ENCODE data around the gene ADGB. TPM values are rescaled to one million over a fixed set of nuclear protein-coding genes. Genes with fewer than 3 reads are reported as not detected.

ADGB gene
- total RNA-seq, 1 donor from 2014 or later: not detected

- Mint-ChIP-seq H3K36me3 (ENCODE audit: low read depth, unreplicated experiment) (no peaks in the 10 kb centered on the region), H3K27ac (ENCODE audit: unreplicated experiment) (no peak overlapping the region), H3K27me3 (ENCODE audit: low read depth, unreplicated experiment) (no peaks in the 10 kb centered on the region), H3K4me1 (ENCODE audit: low read depth, unreplicated experiment) (no peaks in the 10 kb centered on the region), H3K4me3 (ENCODE audit: unreplicated experiment) (no peak overlapping the region), H3K9me3 (ENCODE audit: unreplicated experiment) (no peaks in the 10 kb centered on the region)
- Histone ChIP-seq H3K4me1 (ENCODE audit: insufficient read depth, low read length) (no peaks in the 10 kb centered on the region), H3K27ac (ENCODE audit: low read depth, low read length) (no peak overlapping the region), H3K9me3 (ENCODE audit: insufficient read depth, low read depth, low read length) (no peaks in the 10 kb centered on the region), H3K9ac (ENCODE audit: low read length) (no peak overlapping the region), H3K4me2 (ENCODE audit: low read length) (no peak overlapping the region), H3K36me3 (ENCODE audit: insufficient read depth, low read length) (no peaks in the 10 kb centered on the region), H3K27me3 (ENCODE audit: insufficient read depth, low read length) (no peaks in the 10 kb centered on the region), H3K79me2 (ENCODE audit: insufficient read depth, low read length) (no peaks in the 10 kb centered on the region), H3K4me3 (ENCODE audit: insufficient read depth, low read depth, low read length) (no peak overlapping the region), H4K20me1 (ENCODE audit: insufficient read depth, low read length) (no peaks in the 10 kb centered on the region), H2AFZ (ENCODE audit: low read depth, low read length) (no peak overlapping the region)
- TF ChIP-seq EZH2 (IDR thresholded peaks at IDR 0.05; ENCODE audit: insufficient read depth, low read length) (no peak), CTCF (IDR thresholded peaks at IDR 0.05; ENCODE audit: insufficient read depth, low read depth, low read length) (no peak)
- no peak for DNase-seq (ENCODE audit: low read depth)
- no peak for FAIRE-seq
Observed at GRCh38 chr6:146701632-146702031, 102.9 kb downstream of the ADGB start.

GRCh38 chr6:146709036-146709622 lies 110.4 kb downstream of the ADGB start:
- no peaks in the 10 kb centered on the region for H3K36me3 ChIP-seq (ENCODE audit: insufficient read depth, low read length)
- no peaks in the 10 kb centered on the region for H3K9me3 Mint-ChIP-seq (ENCODE audit: unreplicated experiment)
- DNase-seq (ENCODE audit: low read depth) (no peak), FAIRE-seq (no peak)
- H3K27ac ChIP-seq (ENCODE audit: low read depth, low read length): no peak overlapping the region
- no peaks in the 10 kb centered on the region for H3K4me1 ChIP-seq (ENCODE audit: insufficient read depth, low read length)
- no peaks in the 10 kb centered on the region for H3K4me1 Mint-ChIP-seq (ENCODE audit: low read depth, unreplicated experiment)
- no peak overlapping the region for H3K9ac ChIP-seq (ENCODE audit: low read length)
- no peak overlapping the region for H3K4me3 Mint-ChIP-seq (ENCODE audit: unreplicated experiment)
- H3K9me3 ChIP-seq (ENCODE audit: insufficient read depth, low read depth, low read length): no peaks in the 10 kb centered on the region
- H2AFZ ChIP-seq (ENCODE audit: low read depth, low read length): no peak overlapping the region
- no peaks in the 10 kb centered on the region for H3K36me3 Mint-ChIP-seq (ENCODE audit: low read depth, unreplicated experiment)
- no peak overlapping the region for H3K4me2 ChIP-seq (ENCODE audit: low read length)
- H4K20me1 ChIP-seq (ENCODE audit: insufficient read depth, low read length): no peaks in the 10 kb centered on the region
- H3K27me3 ChIP-seq (ENCODE audit: insufficient read depth, low read length): no peaks in the 10 kb centered on the region
- TF ChIP-seq CTCF (IDR thresholded peaks at IDR 0.05; ENCODE audit: insufficient read depth, low read depth, low read length) (no peak), EZH2 (IDR thresholded peaks at IDR 0.05; ENCODE audit: insufficient read depth, low read length) (no peak)
- no peaks in the 10 kb centered on the region for H3K27me3 Mint-ChIP-seq (ENCODE audit: low read depth, unreplicated experiment)
- no peak overlapping the region for H3K4me3 ChIP-seq (ENCODE audit: insufficient read depth, low read depth, low read length)
- no peaks in the 10 kb centered on the region for H3K79me2 ChIP-seq (ENCODE audit: insufficient read depth, low read length)
- no peak overlapping the region for H3K27ac Mint-ChIP-seq (ENCODE audit: unreplicated experiment)

- no peak overlapping the region for H2AFZ ChIP-seq (ENCODE audit: low read depth, low read length)
- H3K4me1 ChIP-seq (ENCODE audit: insufficient read depth, low read length): no peaks in the 10 kb centered on the region
- H4K20me1 ChIP-seq (ENCODE audit: insufficient read depth, low read length): no peaks in the 10 kb centered on the region
- no peak overlapping the region for H3K4me2 ChIP-seq (ENCODE audit: low read length)
- TF ChIP-seq CTCF (IDR thresholded peaks at IDR 0.05; ENCODE audit: insufficient read depth, low read depth, low read length) (no peak), EZH2 (IDR thresholded peaks at IDR 0.05; ENCODE audit: insufficient read depth, low read length) (no peak)
- no peak overlapping the region for H3K4me3 ChIP-seq (ENCODE audit: insufficient read depth, low read depth, low read length)
- H3K9ac ChIP-seq (ENCODE audit: low read length): no peak overlapping the region
- H3K9me3 ChIP-seq (ENCODE audit: insufficient read depth, low read depth, low read length): no peaks in the 10 kb centered on the region
- no peaks in the 10 kb centered on the region for H3K27me3 Mint-ChIP-seq (ENCODE audit: low read depth, unreplicated experiment)
- no peaks in the 10 kb centered on the region for H3K4me1 Mint-ChIP-seq (ENCODE audit: low read depth, unreplicated experiment)
- H3K36me3 ChIP-seq (ENCODE audit: insufficient read depth, low read length): no peaks in the 10 kb centered on the region
- H3K36me3 Mint-ChIP-seq (ENCODE audit: low read depth, unreplicated experiment): no peaks in the 10 kb centered on the region
- FAIRE-seq (no peak), DNase-seq (ENCODE audit: low read depth) (no peak)
- H3K27ac ChIP-seq (ENCODE audit: low read depth, low read length): no peak overlapping the region
- peak overlapping the region; percentile 14 for H3K27ac Mint-ChIP-seq (ENCODE audit: unreplicated experiment)
- H3K4me3 Mint-ChIP-seq (ENCODE audit: unreplicated experiment): no peak overlapping the region
- H3K9me3 Mint-ChIP-seq (ENCODE audit: unreplicated experiment): no peaks in the 10 kb centered on the region
- H3K79me2 ChIP-seq (ENCODE audit: insufficient read depth, low read length): no peaks in the 10 kb centered on the region
- H3K27me3 ChIP-seq (ENCODE audit: insufficient read depth, low read length): no peaks in the 10 kb centered on the region
Observed at GRCh38 chr6:146719387-146719786, 120.6 kb downstream of the ADGB start.
